ENCODE measurements around the gene PTGES2.
"Not testable (repeated sequence)": the region's sequence is repeated elsewhere in the genome, so short reads cannot be mapped to it uniquely, and the experiment has no call there.

PTGES2 gene

GRCh38 chr9:128120741-128121465 is 6.6 kb downstream of the PTGES2 start:
- no peak for FAIRE-seq
- no peak for DNase-seq (ENCODE audit: low spot score)

GRCh38 chr9:128120061-128120740 is 7.3 kb downstream of the PTGES2 start:
- DNase-seq (ENCODE audit: low spot score) (no peak), FAIRE-seq (no peak)

- DNase-seq (ENCODE audit: low spot score): no peak
- no peak for FAIRE-seq
Measured at GRCh38 chr9:128118971-128119665, 8.4 kb downstream of the PTGES2 start.

GRCh38 chr9:128118472-128118857 is 9.1 kb downstream of the PTGES2 start:
- FAIRE-seq (no peak), DNase-seq (ENCODE audit: low spot score) (no peak)

- DNase-seq (ENCODE audit: low spot score) (peak; percentile 87), FAIRE-seq (no peak)
Measured at GRCh38 chr9:128117613-128118471, 9.7 kb downstream of the PTGES2 start.

GRCh38 chr9:128116104-128117083 is 11.1 kb downstream of the PTGES2 start:
- DNase-seq (ENCODE audit: low spot score): no peak
- FAIRE-seq: no peak

GRCh38 chr9:128115187-128116103 is 12.1 kb downstream of the PTGES2 start:
- no peak for DNase-seq (ENCODE audit: low spot score)
- no peak for FAIRE-seq

GRCh38 chr9:128114326-128115186 is 13.0 kb downstream of the PTGES2 start:
- DNase-seq (ENCODE audit: low spot score): no peak
- no peak for FAIRE-seq

- DNase-seq (ENCODE audit: low spot score): no peak
- FAIRE-seq: no peak
Measured at GRCh38 chr9:128113526-128114325, 13.8 kb downstream of the PTGES2 start.

- DNase-seq (ENCODE audit: low spot score); FAIRE-seq: not testable (repeated sequence)
Measured at GRCh38 chr9:128111726-128112125, 15.8 kb downstream of the PTGES2 start.

GRCh38 chr9:128109050-128109709 is 18.3 kb downstream of the PTGES2 start:
- FAIRE-seq (no peak), DNase-seq (ENCODE audit: low spot score) (no peak)

GRCh38 chr9:128108269-128109049 is 19.1 kb downstream of the PTGES2 start:
- no peak for FAIRE-seq
- no peak for DNase-seq (ENCODE audit: low spot score)

- no peak for DNase-seq (ENCODE audit: low spot score)
- peak; percentile 62 for FAIRE-seq
Measured at GRCh38 chr9:128107468-128108268, 19.9 kb downstream of the PTGES2 start.

- FAIRE-seq (no peak), DNase-seq (ENCODE audit: low spot score) (no peak)
Measured at GRCh38 chr9:128106940-128107467, 20.5 kb downstream of the PTGES2 start.
